ENCODE results near the gene PLSCR3. TPM values are rescaled to one million over a fixed set of nuclear protein-coding genes. Genes with fewer than 3 reads are reported as not detected.

PLSCR3 gene
- total RNA-seq, 1 experiment from 2014 or later, result 31.5 TPM

- TF ChIP-seq CTCF (conservative IDR thresholded peaks at IDR 0.05), result no peak
- Mint-ChIP-seq H3K9me3 (no peaks in the 10 kb centered on the region), H3K4me3 (no peak overlapping the region; a peak in 1 of 5 replicates), H3K4me1 (peaks cover 9 to 40% of the 10 kb centered on the region in 2 experiments), H3K27me3 (ENCODE audit: low read depth) (no peaks in the 10 kb centered on the region), H3K27ac (peak overlapping the region in 2 of 3 experiments; percentile 11 to 17; a peak in 2 of 7 replicates), H3K36me3 (ENCODE audit: insufficient read depth in 1 of 3, low read depth in 3 of 3) (peaks cover 8 to 42% (median 32%) of the 10 kb centered on the region in 3 experiments; a peak in 6 of 7 replicates)
- Histone ChIP-seq H4K91ac (ENCODE audit: insufficient read length, low read depth, low read length) (no peak overlapping the region), H3K4me2 (ENCODE audit: insufficient read depth, insufficient read length, low read length) (no peak overlapping the region), H3K79me1 (ENCODE audit: insufficient read depth, low read depth, low read length, poor library complexity, severe bottlenecking) (no peaks in the 10 kb centered on the region), H3K56ac (ENCODE audit: insufficient read length, low read depth, low read length) (no peak overlapping the region), H3K27ac (ENCODE audit: insufficient read length, low read depth, low read length) (no peak overlapping the region), H3T11ph (ENCODE audit: low read length) (no peak overlapping the region), H4K5ac (ENCODE audit: insufficient read length, low read depth, low read length) (no peak overlapping the region), H4K8ac (replicated peaks; ENCODE audit: insufficient read length, low read depth, low read length) (no peak overlapping the region), H3K4ac (ENCODE audit: low read depth, low read length) (no peak overlapping the region), H2AFZ (ENCODE audit: low read length) (no peak overlapping the region), H2BK12ac (ENCODE audit: insufficient read length, low read depth, low read length) (no peak overlapping the region), H3K79me2 (ENCODE audit: insufficient read depth, low read length) (no peaks in the 10 kb centered on the region), H3K18ac (ENCODE audit: insufficient read length, low read depth, low read length) (no peak overlapping the region), H2BK5ac (ENCODE audit: insufficient read length, low read length) (no peak overlapping the region), H3K27me3 (ENCODE audit: insufficient read depth, low read length) (no peaks in the 10 kb centered on the region), H2BK20ac (ENCODE audit: low read depth, low read length, poor library complexity, severe bottlenecking) (no peak overlapping the region), H2BK15ac (ENCODE audit: low read depth, low read length) (no peak overlapping the region), H3K9me3 (ENCODE audit: control insufficient read depth, low read depth, low read length) (no peaks in the 10 kb centered on the region), H2AK5ac (ENCODE audit: insufficient read length, low read length) (no peak overlapping the region), H3K9ac (ENCODE audit: extremely low read depth, insufficient read length, low read length) (no peak overlapping the region), H3K14ac (ENCODE audit: insufficient read depth, low read length) (no peak overlapping the region), H2BK120ac (ENCODE audit: low read depth, low read length, poor library complexity, severe bottlenecking) (no peak overlapping the region), H4K20me1 (ENCODE audit: control insufficient read depth, insufficient read depth, insufficient read length) (no peaks in the 10 kb centered on the region), H3K23me2 (ENCODE audit: insufficient read length, low read depth, low read length, poor library complexity, severe bottlenecking) (no peaks in the 10 kb centered on the region), H3K4me1 (ENCODE audit: insufficient read depth, low read length) (no peaks in the 10 kb centered on the region), H3K23ac (ENCODE audit: insufficient read length, low read depth, low read length) (no peak overlapping the region)
- no CpG with 5 or more reads among the region's 6 CpGs for WGBS (ENCODE audit: extremely low coverage, insufficient read length, low lambda C conversion rate)
- no peak for DNase-seq
Observed at GRCh38 chr17:7416323-7416722, 22.0 kb upstream of the PLSCR3 start.

Measured in H9 (cell line).